Measurements from ENCODE around the gene CDYL. TPM values are rescaled to one million over a fixed set of nuclear protein-coding genes. Genes with fewer than 3 reads are reported as not detected.

The CDYL gene
- total RNA-seq, 1 donor from 2014 or later = 40.5 TPM

DNA sequence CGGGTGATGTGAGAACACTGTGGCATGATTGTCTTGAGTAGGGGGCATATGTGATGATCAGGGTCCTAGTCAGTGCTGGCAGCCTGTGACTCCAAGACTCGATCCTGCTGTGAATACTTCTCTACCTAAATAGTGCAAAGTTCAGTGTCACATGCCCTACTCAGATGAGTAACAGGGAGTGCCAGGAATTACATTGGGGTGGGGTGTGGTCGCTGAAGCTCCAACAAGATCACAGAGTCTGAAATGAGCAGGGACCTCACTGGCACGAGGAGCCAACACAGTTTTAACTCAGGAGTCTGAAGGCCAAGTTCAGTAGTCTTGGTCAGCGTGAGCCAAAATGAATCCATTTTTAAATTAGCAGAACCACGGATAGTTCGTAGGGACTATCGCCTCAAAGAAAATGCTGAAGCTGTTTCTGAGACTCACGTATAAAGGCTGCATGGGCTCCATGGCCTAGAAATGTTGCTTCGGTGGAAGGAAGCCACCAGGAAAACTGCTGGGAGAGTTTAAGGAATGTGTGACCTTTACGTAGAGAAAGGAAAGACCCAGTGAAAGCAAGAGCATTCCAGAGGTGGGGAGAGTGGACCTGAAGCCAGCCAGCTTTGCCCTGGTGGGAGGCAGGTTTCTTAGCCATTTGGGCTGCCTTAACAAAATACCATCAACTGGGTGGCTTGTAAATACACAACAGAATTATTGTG lies 155.5 kb downstream of the CDYL start:
- DNase-seq (no peak), ATAC-seq (peak in 1 of 2 donors; percentile 21)
- H3K9me3 ChIP-seq = no peaks in the 10 kb centered on the region
- no peaks in the 10 kb centered on the region for H3K27me3 ChIP-seq (ENCODE audit: low read depth)
- no peak overlapping the region for H3K4me3 ChIP-seq
- intact Hi-C loops (cut with DNase I) = no loop called here
- TF ChIP-seq, protein P1, sequence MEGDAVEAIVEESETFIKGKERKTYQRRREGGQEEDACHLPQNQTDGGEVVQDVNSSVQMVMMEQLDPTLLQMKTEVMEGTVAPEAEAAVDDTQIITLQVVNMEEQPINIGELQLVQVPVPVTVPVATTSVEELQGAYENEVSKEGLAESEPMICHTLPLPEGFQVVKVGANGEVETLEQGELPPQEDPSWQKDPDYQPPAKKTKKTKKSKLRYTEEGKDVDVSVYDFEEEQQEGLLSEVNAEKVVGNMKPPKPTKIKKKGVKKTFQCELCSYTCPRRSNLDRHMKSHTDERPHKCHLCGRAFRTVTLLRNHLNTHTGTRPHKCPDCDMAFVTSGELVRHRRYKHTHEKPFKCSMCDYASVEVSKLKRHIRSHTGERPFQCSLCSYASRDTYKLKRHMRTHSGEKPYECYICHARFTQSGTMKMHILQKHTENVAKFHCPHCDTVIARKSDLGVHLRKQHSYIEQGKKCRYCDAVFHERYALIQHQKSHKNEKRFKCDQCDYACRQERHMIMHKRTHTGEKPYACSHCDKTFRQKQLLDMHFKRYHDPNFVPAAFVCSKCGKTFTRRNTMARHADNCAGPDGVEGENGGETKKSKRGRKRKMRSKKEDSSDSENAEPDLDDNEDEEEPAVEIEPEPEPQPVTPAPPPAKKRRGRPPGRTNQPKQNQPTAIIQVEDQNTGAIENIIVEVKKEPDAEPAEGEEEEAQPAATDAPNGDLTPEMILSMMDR (IDR thresholded peaks at IDR 0.05) = no peak
- H3K4me1 ChIP-seq = peaks cover 24% of the 10 kb centered on the region
- no peak overlapping the region for H3K27ac ChIP-seq
- H3K36me3 ChIP-seq = peaks cover 5% of the 10 kb centered on the region

DNA sequence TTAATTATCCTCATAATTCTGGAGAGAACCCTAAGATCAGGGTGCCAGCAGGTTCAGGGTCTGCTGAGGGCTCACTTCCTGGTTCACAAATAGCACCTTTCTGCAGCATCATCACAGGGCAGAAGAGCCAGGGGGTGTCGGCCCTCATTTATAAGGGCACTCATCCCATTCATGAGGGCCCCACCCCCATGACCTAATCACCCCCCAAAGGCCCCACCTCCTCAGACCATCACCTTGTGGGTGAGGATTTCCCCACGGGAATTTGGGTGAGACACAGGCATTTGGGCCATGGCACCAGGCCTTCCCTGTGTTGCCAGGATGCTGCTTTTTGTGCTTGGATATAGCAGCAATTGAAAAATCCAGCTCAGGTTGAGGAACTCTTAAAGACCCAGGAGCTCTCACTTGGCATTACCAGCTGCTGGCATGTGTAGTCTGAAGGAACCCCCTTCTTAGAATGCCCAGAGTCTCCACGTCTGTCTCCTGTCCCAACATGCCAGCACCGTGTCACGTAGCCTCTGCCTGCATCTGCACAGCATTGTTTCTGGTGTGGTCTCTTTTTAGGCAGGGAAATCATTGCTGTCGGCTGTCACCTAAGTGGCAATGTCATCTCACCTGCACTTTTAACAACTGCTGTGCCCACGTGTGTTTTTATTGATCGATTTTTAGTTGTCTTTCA lies 156.2 kb downstream of the CDYL start:
- H3K27me3 ChIP-seq (ENCODE audit: low read depth) = no peaks in the 10 kb centered on the region
- ATAC-seq = no peak
- no peak overlapping the region for H3K27ac ChIP-seq
- intact Hi-C loops (cut with DNase I) = no loop called here
- TF ChIP-seq, protein P1 (IDR thresholded peaks at IDR 0.05) = no peak
- no peak overlapping the region for H3K4me3 ChIP-seq
- no peaks in the 10 kb centered on the region for H3K9me3 ChIP-seq
- no peak for DNase-seq
- H3K4me1 ChIP-seq = peaks cover 28% of the 10 kb centered on the region
- H3K36me3 ChIP-seq = peaks cover 5% of the 10 kb centered on the region

DNA sequence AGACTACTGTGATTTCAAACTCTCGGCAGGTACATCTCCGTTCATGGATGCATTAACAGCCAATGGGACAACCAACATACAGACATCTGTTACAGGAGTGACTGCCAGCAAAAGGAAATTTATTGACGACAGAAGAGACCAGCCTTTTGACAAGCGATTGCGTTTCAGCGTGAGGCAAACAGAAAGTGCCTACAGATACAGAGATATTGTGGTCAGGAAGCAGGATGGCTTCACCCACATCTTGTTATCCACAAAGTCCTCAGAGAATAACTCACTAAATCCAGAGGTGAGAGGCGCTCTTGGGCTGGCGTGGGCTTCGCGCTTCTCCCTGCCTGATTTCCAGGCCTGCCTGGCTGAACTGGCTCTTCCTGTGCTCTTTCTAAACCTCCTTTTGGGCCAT lies 159.3 kb downstream of the CDYL start:
- DNase-seq (no peak), ATAC-seq (no peak)
- intact Hi-C loops (cut with DNase I) = no loop called here
- Histone ChIP-seq H3K4me3 (no peak overlapping the region), H3K27me3 (ENCODE audit: low read depth) (no peaks in the 10 kb centered on the region), H3K4me1 (peaks cover 28% of the 10 kb centered on the region), H3K27ac (no peak overlapping the region), H3K9me3 (no peaks in the 10 kb centered on the region), H3K36me3 (peaks cover 5% of the 10 kb centered on the region)
- TF ChIP-seq, protein P1 (IDR thresholded peaks at IDR 0.05) = no peak

DNA sequence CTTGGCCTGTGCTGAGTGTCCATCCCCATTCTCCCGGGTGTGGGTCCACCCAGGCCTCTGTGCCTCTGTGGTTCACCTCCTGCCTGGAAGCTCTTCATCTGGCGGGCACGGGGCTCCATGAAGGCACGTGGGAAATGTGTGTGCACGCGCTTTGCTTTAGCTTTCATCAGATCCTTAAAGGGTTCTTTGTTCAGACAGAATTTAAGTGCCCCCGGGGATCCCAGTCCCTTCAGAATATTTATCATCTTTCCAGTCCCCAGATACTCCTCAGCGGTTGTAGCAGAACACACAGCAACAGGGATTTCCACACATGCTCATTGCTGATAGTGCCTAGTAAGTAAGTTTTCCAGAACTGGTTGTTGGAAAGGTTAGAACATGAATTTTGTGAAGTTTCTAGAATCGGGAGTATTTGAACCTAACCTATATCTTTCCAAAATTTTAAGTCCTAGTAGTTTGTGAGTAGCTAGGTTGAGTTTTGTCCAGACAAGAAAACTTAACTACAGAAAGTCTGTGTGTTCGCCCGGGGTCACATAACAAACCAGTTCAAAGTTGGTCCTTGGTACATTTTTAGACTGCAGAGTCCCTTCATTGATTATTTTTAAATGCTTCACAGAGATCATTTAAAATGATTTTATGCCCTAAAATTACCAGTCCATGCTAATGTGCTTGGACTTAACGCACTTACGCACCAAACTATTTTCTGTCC lies 159.9 kb downstream of the CDYL start:
- H3K4me1 ChIP-seq = peaks cover 28% of the 10 kb centered on the region
- no peaks in the 10 kb centered on the region for H3K9me3 ChIP-seq
- intact Hi-C loops (cut with DNase I) = no loop called here
- TF ChIP-seq, protein P1 (IDR thresholded peaks at IDR 0.05) = no peak
- no peak overlapping the region for H3K4me3 ChIP-seq
- peaks cover 5% of the 10 kb centered on the region for H3K36me3 ChIP-seq
- H3K27me3 ChIP-seq (ENCODE audit: low read depth) = no peaks in the 10 kb centered on the region
- ATAC-seq (no peak), DNase-seq (no peak)
- no peak overlapping the region for H3K27ac ChIP-seq

DNA sequence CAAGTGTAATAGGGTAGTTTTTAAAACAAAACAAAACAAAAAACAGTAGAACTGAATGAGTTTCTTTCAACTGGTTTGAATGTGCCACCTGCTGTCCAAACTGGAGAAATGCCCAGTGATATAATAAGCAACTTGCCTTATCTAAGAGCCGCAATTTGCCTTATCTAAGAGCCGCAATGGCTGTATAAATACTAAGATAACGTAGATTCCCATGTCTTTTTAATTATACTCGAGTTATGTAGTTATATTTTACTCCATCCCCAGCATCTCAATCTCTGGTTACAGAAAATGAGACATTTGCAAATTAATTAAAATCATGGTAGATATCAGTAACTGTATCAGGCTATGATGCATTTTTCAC lies 160.5 kb downstream of the CDYL start:
- ATAC-seq = peak in 1 of 2 donors; percentile 57
- intact Hi-C loops (cut with DNase I) = no loop called here
- DNase-seq = no peak
- H3K4me3 ChIP-seq = no peak overlapping the region
- peaks cover 25% of the 10 kb centered on the region for H3K4me1 ChIP-seq
- no peaks in the 10 kb centered on the region for H3K9me3 ChIP-seq
- TF ChIP-seq, protein P1 (IDR thresholded peaks at IDR 0.05) = peak; percentile 70
- H3K36me3 ChIP-seq = peaks cover 5% of the 10 kb centered on the region
- H3K27ac ChIP-seq = no peak overlapping the region
- no peaks in the 10 kb centered on the region for H3K27me3 ChIP-seq (ENCODE audit: low read depth)
